ENCODE results near the gene PRKG1. TPM values are rescaled to one million over a fixed set of nuclear protein-coding genes. Genes with fewer than 3 reads are reported as not detected.

The PRKG1 gene
- total RNA-seq, 1 donor from 2014 or later, result 22.8 TPM

GRCh38 chr10:52074505-52075026 is 1000.3 kb downstream of the PRKG1 start:
- H3K4me3 Mint-ChIP-seq (ENCODE audit: unreplicated experiment), result no peak overlapping the region
- DNase-seq (ENCODE audit: low spot score), result no peak
- no peaks in the 10 kb centered on the region for H3K9me3 Mint-ChIP-seq (ENCODE audit: low read depth)
- no peaks in the 10 kb centered on the region for H3K36me3 Mint-ChIP-seq (ENCODE audit: low read depth)
- no peak for TF ChIP-seq CTCF (IDR thresholded peaks at IDR 0.05)
- no peak overlapping the region for H3K27ac Mint-ChIP-seq (ENCODE audit: unreplicated experiment)
- no peaks in the 10 kb centered on the region for H3K4me1 Mint-ChIP-seq (ENCODE audit: low read depth)
- no peaks in the 10 kb centered on the region for H3K27me3 Mint-ChIP-seq (ENCODE audit: low read depth)

GRCh38 chr10:52077814-52078213 is 1003.5 kb downstream of the PRKG1 start:
- no peak for TF ChIP-seq CTCF (IDR thresholded peaks at IDR 0.05)
- Mint-ChIP-seq H3K36me3 (ENCODE audit: low read depth) (peaks cover 2% of the 10 kb centered on the region), H3K4me1 (ENCODE audit: low read depth) (no peaks in the 10 kb centered on the region), H3K27me3 (ENCODE audit: low read depth) (no peaks in the 10 kb centered on the region), H3K4me3 (ENCODE audit: unreplicated experiment) (no peak overlapping the region), H3K9me3 (ENCODE audit: low read depth) (no peaks in the 10 kb centered on the region), H3K27ac (ENCODE audit: unreplicated experiment) (no peak overlapping the region)
- DNase-seq (ENCODE audit: low spot score), result no peak

GRCh38 chr10:52078397-52078937 is 1004.2 kb downstream of the PRKG1 start:
- no peak for TF ChIP-seq CTCF (IDR thresholded peaks at IDR 0.05)
- H3K4me3 Mint-ChIP-seq (ENCODE audit: unreplicated experiment), result no peak overlapping the region
- H3K9me3 Mint-ChIP-seq (ENCODE audit: low read depth), result no peaks in the 10 kb centered on the region
- H3K36me3 Mint-ChIP-seq (ENCODE audit: low read depth), result peaks cover 2% of the 10 kb centered on the region
- no peak for DNase-seq (ENCODE audit: low spot score)
- H3K27me3 Mint-ChIP-seq (ENCODE audit: low read depth), result no peaks in the 10 kb centered on the region
- no peak overlapping the region for H3K27ac Mint-ChIP-seq (ENCODE audit: unreplicated experiment)
- H3K4me1 Mint-ChIP-seq (ENCODE audit: low read depth), result no peaks in the 10 kb centered on the region

GRCh38 chr10:52082307-52082706 is 1008.0 kb downstream of the PRKG1 start:
- TF ChIP-seq CTCF (IDR thresholded peaks at IDR 0.05), result no peak
- no peaks in the 10 kb centered on the region for H3K27me3 Mint-ChIP-seq (ENCODE audit: low read depth)
- H3K9me3 Mint-ChIP-seq (ENCODE audit: low read depth), result no peaks in the 10 kb centered on the region
- peaks cover 2% of the 10 kb centered on the region for H3K36me3 Mint-ChIP-seq (ENCODE audit: low read depth)
- H3K4me3 Mint-ChIP-seq (ENCODE audit: unreplicated experiment), result no peak overlapping the region
- H3K27ac Mint-ChIP-seq (ENCODE audit: unreplicated experiment), result no peak overlapping the region
- DNase-seq (ENCODE audit: low spot score), result no peak
- H3K4me1 Mint-ChIP-seq (ENCODE audit: low read depth), result no peaks in the 10 kb centered on the region

- H3K36me3 Mint-ChIP-seq (ENCODE audit: low read depth), result peaks cover 2% of the 10 kb centered on the region
Observed at GRCh38 chr10:52083422-52083821, 1009.1 kb downstream of the PRKG1 start.

More at GRCh38 chr10:52083422-52083821, 1009.1 kb downstream of the PRKG1 start:
- no peaks in the 10 kb centered on the region for H3K9me3 Mint-ChIP-seq (ENCODE audit: low read depth)
- no peaks in the 10 kb centered on the region for H3K27me3 Mint-ChIP-seq (ENCODE audit: low read depth)
- no peak for DNase-seq (ENCODE audit: low spot score)
- no peak for TF ChIP-seq CTCF (IDR thresholded peaks at IDR 0.05)
- no peak overlapping the region for H3K27ac Mint-ChIP-seq (ENCODE audit: unreplicated experiment)
- no peak overlapping the region for H3K4me3 Mint-ChIP-seq (ENCODE audit: unreplicated experiment)
- H3K4me1 Mint-ChIP-seq (ENCODE audit: low read depth), result no peaks in the 10 kb centered on the region

All from chondrocyte (in vitro differentiated cells).